GM18505 (cell line): Measurements from ENCODE around the gene CLIP1.
"Not testable (repeated sequence)": the region's sequence is repeated elsewhere in the genome, so short reads cannot be mapped to it uniquely, and the experiment has no call there.

Experiments
- ATAC-seq: cut with Tn5 transposase; IDR thresholded peaks from one replicate; pipeline ENCODE4 v1.9.1; 2021; ENCODE audit not compliant: unreplicated experiment
- POLR2A ChIP-seq: IDR thresholded peaks from 4 replicates; pipeline ENCODE4 v1.6.1; 2011; ENCODE audit warnings: borderline replicate concordance; ENCODE audit not compliant: insufficient read depth, insufficient read length; ENCODE audit errors: extremely low read depth

Gene CLIP1

GRCh38 chr12:122389677-122390076, 32.8 kb downstream of the CLIP1 start:
- no peak for TF ChIP-seq POLR2A
- no peak for ATAC-seq

GRCh38 chr12:122387887-122388286, 34.6 kb downstream of the CLIP1 start:
- ATAC-seq, result no peak
- TF ChIP-seq POLR2A, result no peak

DNA sequence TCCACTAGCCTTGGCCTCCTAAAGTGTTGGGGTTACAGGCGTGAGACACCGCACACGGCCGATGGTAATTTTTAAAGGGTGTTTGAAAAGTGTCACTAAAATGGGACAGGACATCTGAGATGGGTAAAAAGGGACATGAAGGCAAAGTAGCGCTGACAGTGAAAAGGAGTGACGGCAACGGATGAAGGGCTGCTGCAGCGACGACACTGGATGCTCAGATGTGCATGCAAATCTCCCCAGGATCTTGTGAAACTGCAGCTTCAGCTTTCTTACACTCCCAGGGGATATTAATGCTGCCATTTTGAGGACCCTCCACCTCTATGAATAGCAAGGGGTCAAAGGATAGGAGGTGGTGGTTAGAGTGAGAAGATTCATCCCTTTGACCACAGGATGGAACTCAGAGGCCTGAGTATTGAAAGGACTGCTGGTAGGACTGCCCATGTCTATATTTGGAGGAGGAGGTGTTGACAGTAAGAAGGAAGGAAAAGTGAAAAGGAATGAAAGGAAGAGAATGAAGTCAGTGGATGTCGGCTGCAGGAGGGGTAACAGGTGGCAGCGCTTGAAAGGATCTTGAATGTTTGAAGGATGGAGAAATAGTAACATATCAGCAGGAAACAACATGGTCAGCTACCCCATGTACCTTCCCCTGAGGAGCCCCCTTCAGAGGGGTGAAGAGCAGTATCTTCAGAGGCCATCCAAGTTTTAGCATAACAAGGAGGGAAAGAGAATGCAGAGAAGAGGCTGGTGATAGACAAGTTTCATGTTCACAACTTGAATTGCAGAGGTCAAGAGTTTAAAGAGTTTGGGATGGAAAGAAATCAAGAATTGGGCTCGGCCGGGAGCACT, 37.1 kb downstream of the CLIP1 start:
- no peak for ATAC-seq
- no peak for TF ChIP-seq POLR2A

DNA sequence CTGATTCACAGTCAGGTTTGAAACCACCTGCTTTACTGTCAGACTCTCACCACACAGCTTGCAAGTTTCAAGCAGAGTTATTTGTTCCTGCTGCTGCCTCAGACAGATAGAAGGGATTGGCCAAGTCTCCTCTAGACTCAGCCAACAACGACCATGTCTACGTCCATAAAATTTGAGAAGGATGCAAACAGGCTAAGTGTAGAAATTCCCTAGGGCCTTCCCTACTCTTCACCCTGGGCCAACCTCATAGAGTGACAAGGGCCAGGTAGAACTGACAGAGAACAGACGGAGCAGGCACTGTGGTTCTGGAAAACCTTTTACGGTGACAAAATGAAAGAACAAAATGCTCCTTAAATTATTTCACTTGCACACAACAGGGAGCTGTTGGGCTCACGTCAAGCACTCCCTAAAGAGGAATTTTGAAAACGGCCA, 39.5 kb downstream of the CLIP1 start:
- TF ChIP-seq POLR2A, result no peak
- no peak for ATAC-seq

GRCh38 chr12:122381021-122381420, 41.4 kb downstream of the CLIP1 start:
- no peak for TF ChIP-seq POLR2A
- no peak for ATAC-seq

DNA sequence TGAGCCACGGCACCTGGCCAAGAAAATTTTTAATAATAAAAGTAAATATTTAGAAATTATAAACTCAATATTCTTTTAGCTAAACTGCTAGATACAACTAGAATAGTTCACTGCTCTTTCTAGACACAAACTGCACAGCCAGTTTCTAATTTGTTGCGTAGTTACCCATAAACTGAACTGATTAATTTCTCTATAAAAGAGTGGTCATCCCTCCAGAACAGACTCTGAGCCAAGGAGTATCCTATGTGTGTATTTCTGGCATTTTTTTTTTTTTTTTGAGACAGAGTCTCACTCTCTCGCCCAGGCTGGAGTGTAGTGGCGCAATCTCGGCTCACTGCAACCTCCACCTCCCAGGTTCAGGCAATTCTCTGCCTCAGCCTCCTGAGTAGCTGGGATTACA, 45.7 kb downstream of the CLIP1 start:
- ATAC-seq, result not testable (repeated sequence)

GRCh38 chr12:122374707-122375106, 47.8 kb downstream of the CLIP1 start:
- no peak for ATAC-seq

GRCh38 chr12:122371475-122372045, 50.9 kb downstream of the CLIP1 start:
- ATAC-seq, result no peak
- no peak for TF ChIP-seq POLR2A

More at GRCh38 chr12:122374707-122375106, 47.8 kb downstream of the CLIP1 start:
- TF ChIP-seq POLR2A, result no peak

DNA sequence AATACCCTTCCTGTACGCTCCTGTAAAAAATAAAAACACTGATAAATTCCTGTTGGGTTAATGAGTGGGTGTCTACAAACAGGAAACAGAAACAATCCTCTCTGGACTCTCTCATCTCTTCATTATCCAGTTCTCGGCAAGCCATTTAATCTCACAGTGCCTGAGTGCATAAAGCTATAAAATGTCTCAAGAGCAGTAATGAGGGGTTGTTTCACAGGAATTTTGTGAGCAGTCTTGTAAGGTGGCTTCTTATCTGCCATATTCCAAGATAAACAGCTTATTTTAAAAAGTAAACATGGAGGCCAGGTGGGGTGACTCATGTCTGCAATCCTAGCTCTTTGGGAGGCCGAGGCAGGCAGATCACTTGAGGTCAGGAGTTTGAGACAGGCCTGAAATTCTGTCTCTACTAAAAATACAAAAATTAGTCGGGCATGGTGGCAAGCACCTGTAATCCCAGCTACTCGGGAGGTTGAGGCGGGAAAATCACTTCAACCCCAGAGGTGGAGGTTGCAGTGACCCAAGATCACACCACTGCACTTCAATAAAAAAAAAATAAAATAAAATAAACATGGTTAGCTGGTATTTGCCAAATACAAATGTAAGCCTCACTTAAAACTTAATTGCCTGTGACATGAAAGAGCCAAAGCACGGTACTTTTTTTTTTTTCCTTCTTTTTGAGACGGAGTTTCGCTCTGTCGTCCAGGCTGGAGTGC, 54.0 kb downstream of the CLIP1 start:
- no peak for ATAC-seq
- no peak for TF ChIP-seq POLR2A

DNA sequence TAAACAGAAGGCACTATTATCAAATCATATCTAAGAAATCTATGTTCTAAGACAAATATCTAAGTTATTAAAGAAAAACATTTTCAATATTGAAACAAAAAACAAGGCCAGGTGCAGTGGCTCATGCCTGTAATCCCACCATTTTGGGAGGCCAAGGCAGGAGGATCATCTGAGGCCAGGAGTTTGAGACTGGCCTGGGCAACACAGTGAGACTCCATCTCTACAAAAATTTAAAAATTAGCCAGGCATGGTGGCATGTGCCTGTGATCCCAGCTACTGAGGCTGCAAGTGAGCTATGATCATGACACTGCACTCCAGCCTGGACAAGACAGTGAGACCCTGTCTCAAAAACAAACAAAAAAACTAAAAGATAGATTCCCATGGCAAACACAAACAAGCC, 54.8 kb downstream of the CLIP1 start:
- ATAC-seq, result not testable (repeated sequence)

- no peak for ATAC-seq
- no peak for TF ChIP-seq POLR2A
These were observed 55.6 kb downstream of the CLIP1 start for GRCh38 chr12:122366685-122367475.

DNA sequence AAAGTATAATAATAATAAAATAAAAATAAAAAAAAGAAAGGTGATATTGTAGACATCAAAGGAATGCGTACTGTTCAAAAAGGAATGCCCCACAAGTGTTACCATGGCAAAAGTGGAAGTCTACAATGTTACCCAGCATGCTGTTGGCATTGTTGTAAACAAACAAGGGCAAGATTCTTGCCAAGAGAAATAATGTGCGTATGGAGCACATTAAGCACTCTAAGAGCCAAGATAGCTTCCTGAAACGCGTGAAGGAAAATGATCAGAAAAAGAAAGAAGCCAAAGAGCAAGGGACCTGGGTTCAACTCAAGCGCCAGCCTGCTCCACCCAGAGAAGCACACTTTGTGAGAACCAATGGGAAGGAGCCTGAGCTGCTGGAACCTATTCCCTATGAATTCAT, 57.2 kb downstream of the CLIP1 start:
- ATAC-seq, result not testable (repeated sequence)

- ATAC-seq, result no peak
- TF ChIP-seq POLR2A, result no peak
These were observed 58.7 kb downstream of the CLIP1 start for GRCh38 chr12:122363782-122364181.
